Activated CD4-positive, alpha-beta T cell treated with anti-CD3 and anti-CD28 coated beads, Interleukin-2, amount 50 U/mL, for 48 hours (primary cell): Measurements from ENCODE around the gene NANOS3.
A peak's percentile ranks its signal among the peaks of the same experiment; 100 is the strongest.

Experiments
- DNase-seq, 2 experiments: peaks; one replicate each; pipeline ENCODE4 v3.0.0-alpha.2; 2020

Gene NANOS3

DNA sequence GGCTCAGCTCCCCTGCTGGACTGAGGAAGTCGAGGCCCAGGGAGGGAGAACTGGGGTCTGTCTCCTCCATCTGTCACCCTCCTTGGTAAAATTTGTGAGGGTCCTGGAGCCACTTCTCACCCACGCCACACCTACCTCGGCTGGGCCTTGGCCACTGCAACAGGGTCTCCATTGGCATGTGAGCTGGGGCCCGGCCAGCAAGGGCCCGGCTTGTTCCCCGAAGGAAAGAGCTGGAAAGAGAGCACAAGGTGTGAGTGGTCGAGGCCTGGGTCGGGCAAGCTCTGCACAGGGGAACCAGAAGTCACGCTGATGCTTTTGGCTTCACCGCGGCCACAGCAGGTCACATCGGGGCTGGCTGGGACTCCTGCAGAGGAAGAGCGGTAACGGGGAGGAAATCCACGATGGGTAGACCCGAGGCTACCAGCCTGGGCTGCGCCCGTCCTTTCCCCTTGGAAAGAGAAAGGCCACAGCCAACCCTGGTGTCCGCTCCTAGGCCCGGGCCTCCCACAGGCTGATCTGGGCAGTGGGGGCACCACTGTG lies 9.0 kb downstream of the NANOS3 start:
- no peak for DNase-seq

DNA sequence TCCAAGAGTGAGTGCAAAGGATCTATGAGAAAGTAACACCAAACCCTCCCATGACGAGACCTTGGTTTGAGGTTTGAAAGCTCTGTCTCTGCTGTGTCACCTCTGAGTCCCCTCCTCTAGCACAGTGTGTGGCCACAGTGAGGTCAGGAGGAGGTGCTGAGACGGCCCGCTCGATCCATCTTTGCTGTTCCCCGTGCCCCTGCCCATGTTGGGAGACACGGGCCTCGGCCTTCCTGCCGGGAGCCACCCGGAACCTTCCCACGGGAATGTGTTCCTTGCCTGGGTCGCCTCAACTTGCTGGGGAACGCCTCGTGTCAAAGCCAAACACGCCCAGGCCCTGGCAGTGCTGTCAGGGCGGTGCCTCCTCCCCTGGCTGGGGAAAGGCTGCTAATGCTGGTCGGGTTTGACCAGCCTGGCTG lies 10.1 kb downstream of the NANOS3 start:
- DNase-seq: no peak

DNA sequence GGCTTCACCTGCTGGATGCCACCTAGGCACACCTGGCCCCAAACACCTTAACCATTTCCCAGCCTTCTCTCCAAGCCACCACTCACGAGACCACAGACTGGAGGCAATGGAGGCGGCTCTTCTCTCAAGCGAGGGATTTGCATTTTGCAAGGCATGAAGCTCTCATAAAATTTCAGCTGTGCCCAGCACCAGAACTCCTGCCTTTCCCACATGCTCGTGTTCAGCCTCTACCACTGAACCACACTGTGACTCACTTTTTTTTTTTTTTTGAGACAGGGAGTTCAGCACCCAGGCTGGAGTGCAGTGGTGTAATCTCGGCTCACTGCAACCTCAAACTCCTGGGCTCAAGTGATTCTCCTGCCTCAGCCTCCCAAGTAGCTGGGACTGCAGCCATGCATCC lies 10.6 kb downstream of the NANOS3 start:
- DNase-seq: no peak

DNA sequence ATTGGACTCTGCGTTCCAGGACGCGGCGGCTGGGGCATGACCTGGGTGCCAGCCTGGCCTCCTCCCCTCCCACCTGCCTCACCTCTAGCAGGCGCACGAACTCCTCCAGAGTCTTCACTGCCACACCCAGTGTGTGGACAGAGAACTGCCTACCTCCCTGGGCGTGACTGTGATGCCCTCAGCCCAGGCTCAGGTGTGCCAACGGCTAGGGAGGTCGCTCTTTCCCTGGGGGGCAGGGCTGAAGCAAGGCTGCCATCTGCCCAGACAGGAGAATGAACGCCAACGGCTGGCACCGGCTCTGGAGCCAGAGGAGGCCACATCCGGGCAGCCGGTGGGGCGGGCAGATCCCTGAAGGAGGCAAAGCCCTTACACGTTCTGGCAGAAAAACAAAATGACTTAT lies 11.3 kb downstream of the NANOS3 start:
- no peak for DNase-seq

DNA sequence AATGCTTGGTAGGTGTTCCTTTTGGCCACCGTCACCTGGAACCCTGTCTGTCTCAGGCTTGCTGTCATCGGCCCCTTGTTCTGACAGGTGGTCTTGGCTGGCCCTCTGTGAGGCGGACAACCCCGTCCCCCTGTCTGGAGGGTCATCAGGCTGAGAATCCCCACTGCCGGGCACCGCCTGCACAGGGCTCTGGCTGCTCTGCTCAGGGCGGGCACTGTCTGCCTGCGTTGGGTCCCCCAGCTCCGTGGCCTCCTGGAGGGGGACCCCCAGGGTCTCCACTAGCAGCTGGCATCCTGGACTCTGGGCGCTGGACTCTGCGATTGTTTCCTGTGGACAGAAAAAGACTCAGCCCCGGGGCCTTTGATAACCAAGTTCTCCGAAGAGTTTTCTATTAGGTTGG lies 13.2 kb downstream of the NANOS3 start:
- DNase-seq: no peak

DNA sequence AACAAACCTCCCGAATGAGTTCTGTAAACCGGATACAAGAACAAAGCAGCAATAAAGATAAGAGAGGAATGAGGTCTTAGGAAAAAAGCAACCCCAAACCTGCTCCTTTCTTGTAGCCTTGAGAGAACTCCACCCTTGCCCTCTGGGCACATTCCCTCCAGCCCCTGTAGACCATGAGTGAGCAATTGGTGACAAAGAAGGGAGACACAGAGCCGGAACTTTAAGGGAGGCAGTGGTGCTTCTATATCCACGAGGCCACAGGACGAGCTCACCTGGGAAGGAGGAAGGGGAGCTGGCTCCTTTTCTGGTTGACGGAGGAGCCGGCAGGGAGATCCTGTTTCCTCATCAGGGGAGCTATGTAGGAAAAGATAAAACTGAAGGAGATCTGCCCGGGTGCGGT lies 15.9 kb downstream of the NANOS3 start:
- DNase-seq: no peak

DNA sequence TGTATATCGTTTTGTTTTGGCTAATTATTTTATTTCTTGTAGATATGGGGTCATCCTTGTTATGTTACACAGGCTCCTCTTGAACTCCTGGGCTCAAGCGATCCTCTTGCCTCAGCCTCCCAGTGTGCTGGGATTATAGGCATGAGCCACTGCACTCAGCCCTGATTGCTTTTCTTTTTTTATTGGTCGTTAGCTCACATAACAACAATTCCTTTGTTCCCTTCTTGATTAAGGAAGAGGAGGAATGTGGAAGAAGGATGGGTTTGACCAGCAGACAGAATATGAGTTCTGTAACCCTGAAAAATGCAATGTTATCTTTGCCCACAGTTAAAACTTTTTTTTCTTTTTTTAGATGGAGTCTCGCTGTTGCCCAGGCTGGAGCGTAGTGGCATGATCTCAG lies 17.6 kb downstream of the NANOS3 start:
- DNase-seq: no peak

DNA sequence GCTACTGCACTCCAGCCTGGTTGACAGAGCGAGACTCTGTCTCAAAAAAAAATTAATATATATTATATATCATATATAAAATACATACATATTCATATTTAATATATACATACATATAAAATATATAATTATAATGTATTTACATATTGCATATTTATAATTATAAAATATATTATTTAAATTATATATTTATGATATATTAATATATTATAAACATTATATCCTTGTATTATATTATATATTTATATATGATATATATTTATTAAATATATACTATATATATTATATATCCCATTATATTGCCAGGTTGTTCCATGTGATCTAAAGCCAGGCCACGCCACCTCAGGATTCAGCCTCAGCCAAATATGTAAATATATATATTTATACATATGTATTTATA lies 19.3 kb downstream of the NANOS3 start:
- DNase-seq: no peak

DNA sequence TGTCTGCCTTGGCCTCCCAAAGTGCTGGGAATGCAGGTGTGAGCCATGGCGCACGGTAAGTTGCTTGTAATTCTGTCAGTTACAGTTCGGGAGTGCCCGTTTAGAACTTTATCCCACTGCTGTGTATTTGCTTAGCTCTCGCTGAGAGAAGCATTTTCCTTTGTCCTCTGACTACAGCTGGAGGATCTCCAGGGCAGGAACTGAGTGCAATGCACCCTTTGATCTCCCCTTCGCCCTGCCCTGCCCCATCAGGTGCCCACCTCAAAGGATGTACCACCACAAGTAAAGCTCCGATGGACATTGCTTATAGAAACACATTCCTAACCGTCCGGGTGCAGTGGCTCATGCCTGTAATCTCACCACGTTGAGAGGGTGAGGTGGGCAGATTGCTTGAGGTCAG lies 22.5 kb downstream of the NANOS3 start:
- DNase-seq: no peak

DNA sequence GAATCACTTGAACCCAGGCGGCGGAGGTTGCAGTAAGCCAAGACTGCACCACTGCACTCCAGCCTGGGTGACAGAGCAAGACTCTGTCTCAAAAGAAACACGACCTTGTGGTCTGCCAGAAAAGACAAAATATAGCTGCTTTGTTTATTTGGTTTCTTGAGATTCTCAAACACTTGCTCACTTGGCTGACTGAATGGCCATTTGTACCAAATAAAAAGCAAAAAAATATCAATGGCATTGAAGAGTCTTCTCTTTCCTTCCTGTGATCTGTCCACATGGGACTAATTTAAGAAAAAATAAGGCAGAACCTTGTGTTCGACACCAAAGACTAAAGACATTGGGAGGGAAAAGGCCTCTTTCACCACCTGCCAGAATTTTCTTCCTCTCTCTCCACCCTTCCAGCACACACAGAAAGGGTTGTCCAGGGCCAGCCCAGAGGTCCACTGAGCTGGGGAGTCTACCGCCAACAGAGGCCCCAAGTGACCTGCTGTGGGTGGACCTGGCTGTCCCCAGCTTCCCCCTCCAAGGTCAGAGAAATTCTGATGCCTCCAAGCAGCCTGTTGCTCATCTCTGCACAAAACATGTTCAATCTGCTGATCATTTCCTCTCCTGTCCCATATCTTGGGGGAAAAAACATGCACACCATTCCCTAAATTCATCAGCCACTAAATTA lies 23.1 kb downstream of the NANOS3 start:
- no peak for DNase-seq

DNA sequence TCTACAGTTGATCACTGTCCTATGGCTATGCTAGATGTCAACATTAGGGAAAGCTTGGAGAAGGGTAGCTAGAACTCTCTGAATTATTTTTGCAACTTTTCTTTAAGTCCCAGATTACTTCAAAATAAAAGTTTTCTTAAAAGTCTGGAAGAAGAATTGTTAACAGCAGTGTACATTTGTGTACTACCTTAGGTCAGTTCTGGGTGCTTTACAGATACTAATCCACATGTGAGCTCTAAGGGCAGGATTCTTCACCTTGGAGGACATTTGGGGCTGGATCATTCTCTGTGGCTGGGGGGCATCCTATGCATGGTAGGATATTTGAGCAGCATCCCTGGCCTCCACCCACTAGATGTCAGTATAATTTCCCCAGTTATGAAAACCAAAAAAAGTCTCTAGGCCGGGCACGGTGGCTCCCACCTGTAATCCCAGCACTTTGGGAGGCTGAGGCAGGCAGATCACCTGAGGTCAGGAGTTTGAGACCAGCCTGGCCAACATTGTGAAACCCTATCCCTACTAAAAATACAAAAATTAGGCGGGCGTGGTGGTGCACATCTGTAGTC lies 26.1 kb downstream of the NANOS3 start:
- DNase-seq: peak; percentile 32 to 49

DNA sequence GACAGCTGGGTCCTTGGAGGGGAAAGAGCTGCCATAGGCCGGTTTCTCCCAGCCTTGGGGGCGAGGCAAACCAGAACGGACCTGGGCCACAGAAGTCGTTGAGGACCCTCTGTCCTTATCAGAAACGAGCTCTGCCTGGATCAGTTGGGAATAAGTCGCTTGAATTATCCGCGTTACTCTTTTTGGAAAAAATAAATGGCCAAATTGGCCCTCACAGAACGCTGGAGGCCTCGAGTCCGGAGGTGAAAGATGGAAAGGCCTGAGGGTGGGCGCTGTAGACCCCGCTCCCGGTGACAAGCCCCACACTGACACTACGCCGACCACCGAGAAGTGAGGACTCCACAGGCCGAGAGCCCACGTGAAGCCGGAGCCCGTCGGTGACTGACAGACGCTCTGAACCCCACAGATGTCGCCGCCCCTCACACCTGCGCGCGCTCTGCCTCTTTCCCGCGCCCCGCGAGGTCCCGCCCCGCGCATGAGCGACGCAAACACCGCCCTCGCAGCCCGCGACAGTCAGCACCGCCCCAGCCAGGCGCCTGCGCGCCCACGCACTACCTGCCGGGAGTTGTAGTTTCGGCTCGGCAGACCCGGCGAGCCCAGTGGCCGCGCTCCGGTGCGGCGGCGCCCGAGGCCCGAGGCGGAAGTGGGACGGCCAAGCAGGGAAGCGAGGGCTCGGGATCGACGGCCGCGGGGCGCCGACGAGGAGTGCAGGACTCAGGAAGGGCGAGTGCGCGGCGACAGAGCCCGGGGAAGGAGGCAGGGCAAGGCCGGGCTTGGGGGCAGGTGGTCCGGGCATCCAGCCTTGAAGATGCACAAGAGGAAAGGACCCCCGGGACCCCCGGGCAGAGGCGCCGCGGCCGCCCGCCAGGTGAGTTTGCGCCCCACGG lies 28.9 kb downstream of the NANOS3 start, which contains the start of the genes BRME1 and CC2D1A:
Gene BRME1, minus strand, starts transcription at position 484 of the 887 bp plus-strand sequence. CDS start 1,225 bp downstream, outside the sequence.
Gene CC2D1A, plus strand, starts transcription at position 568 of the 887 bp plus-strand sequence. Its CDS starts 241 bp downstream, at position 809.
- peak; percentile 96 to 97 for DNase-seq

DNA sequence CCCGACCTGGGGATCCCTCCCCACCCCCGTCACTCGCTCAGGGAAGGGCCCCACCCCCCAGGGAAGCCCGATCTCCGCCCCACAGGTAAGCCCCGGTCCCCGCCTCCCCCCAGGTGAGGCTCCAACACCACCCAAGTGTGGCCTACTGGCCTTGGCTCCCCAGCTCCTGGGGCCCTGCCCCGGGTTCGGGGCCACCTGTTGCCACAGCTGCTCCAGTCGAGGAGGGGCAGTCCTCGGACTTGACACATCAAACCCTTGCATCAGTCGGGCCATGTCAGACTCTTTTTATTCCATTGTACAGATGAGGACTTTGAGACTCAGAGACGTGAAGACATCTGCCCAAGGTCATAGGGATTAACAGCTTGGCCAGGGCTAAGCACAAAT lies 29.6 kb downstream of the NANOS3 start:
- peak; percentile 21 to 41 for DNase-seq

DNA sequence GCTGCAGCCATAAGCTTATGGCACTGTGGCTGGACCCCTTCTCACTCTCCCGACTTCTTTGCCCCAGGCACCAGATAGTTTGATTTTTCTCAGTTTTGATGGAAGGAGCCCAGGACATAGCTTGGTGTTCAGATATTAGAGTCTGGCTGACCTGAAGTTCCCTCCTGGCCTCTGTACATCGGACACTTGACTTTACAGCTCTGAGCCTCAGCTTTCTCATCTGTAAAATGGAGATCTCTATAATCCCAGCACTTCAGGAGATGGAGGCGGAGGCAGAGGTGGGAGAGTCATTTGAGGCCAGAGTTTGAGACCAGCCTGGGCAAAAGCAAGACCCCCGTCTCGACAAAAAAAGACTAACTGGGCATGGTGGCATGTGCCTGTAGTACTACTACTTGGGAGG lies 30.0 kb downstream of the NANOS3 start:
- DNase-seq: no peak

DNA sequence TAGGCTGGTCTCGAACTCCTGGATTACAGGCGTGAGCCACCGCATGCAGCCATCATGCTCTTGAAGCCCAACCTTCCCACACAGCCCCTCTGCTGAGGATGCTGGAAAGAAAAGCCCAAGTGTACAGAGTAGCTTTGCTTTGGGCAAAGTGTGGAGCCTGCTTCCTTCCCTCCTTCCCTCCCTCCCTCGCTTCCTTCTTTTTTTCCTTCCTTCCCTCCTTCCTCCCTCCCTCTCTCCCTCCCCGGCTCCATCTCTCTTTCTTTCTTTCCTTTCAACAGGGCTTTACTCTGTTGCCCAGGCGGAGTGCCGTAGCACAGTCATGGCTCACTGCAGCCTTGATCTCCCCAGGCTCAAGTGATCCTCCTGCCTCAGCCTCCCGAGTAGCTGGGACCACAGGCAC lies 31.7 kb downstream of the NANOS3 start:
- no peak for DNase-seq

DNA sequence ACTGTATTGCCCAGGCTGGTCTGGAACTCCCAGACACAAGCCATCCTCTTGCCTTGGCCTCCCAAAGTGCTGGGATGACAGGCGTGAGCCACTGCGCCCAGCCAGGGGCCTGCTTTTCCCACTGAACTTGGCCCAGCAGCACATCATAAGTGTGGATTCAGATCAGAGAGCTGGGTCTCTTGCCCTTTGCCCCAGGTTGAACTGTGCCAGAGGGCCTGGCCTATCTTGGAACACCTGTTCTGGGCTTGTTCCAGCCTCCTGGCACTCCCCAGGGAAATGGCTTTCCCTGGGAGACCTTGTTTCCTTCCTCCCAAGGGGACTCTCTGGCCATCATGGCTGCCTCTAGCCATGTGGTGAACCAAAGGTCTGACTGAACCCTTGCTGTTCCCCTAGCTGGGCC lies 32.5 kb downstream of the NANOS3 start:
- DNase-seq: no peak

DNA sequence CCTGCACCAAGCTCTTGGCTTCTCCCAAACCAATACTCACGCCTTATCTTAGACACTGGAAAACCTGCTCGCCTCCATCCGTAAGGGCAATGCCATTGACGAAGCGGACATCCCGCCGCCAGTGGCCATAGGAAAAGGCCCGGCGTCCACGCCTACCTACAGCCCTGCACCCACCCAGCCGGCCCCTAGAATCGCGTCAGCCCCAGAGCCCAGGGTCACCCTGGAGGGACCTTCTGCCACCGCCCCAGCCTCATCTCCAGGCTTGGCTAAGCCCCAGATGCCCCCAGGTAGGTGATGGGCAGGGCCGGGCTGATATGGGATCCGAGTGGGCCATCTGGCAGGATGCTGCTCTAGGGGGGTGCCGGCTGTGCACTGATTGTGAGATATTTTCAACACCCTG lies 36.4 kb downstream of the NANOS3 start:
- DNase-seq: no peak

DNA sequence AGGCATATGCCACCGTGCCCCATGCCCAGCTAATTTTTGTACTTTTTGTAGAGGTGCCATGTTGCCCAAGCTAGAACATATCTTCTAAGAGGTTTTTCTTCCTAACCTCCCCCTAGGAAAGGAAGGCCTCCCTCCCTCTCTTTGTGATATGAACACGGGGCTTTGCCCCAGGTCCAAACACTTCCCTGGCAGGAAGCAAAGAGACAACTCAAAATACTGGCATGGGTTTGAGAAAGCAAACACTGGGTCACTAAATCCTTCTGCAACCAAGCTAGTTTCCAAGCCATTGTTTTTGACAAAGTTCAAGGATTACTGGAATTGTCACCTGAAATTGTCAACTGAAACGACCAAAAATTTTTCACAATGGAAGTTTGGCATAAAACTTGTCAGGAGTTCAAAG lies 37.8 kb downstream of the NANOS3 start:
- no peak for DNase-seq

DNA sequence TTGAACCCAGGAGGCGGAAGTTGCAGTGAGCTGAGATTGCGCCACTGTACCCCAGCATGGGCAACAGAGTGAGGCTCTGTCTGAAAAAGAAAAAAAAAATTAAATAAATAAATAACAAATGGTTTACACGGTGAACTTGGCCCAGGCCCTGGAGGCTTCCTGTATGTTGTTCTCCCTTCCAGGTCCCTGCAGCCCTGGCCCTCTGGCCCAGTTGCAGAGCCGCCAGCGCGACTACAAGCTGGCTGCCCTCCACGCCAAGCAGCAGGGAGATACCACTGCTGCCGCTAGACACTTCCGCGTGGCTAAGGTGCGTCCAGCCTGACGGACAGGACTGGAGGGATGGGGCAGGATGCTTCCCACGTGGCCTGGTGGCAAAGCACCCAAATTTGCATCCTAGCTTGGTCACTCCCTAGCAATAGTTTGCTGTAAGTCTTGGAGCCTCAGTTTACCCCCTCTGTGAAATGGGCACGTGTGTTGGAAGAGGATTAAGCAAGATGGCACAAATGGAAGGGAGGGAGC lies 41.0 kb downstream of the NANOS3 start:
- no peak for DNase-seq

DNA sequence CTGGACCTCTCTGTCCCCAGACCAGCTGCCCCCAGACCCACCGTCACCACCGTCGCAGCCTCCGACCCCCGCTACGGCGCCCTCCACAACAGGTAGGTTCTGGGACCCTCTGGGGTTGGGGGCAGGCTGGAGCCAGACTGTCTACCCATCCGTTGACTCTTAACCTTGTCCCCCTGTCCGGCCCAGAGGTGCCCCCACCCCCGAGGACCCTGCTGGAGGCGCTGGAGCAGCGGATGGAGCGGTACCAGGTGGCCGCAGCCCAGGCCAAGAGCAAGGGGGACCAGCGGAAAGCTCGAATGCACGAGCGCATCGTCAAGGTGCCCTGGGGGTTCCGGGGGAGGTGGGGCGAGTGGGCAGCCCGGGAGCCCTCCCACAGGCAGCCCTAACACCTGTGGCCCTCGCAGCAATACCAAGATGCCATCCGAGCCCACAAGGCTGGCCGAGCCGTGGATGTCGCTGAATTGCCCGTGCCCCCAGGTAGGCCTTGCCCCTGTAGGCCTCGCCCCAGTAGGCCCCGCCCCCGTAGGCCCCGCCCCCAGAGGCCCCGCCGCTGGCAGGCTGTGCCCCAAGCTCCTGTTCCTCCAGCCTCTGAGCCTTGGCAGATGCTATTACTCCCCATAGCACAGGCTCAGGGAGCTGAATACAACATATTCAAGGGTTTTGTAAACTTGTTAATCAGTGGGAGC lies 41.9 kb downstream of the NANOS3 start:
- peak in 1 of 2 experiments; percentile 13 for DNase-seq

DNA sequence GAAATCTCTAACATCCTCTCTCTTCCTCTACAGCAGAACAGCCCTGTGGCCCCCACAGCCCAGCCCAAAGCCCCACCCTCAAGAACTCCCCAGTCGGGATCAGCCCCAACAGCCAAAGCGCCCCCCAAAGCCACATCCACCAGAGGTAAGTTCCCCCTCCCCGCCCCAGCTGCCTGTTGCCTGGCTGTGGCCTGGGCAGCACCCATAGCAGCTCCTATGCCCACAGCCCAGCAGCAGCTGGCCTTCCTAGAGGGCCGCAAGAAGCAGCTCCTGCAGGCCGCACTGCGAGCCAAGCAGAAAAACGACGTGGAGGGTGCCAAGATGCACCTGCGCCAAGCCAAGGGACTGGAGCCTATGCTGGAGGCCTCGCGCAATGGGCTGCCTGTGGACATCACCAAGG lies 43.6 kb downstream of the NANOS3 start:
- DNase-seq: no peak

DNA sequence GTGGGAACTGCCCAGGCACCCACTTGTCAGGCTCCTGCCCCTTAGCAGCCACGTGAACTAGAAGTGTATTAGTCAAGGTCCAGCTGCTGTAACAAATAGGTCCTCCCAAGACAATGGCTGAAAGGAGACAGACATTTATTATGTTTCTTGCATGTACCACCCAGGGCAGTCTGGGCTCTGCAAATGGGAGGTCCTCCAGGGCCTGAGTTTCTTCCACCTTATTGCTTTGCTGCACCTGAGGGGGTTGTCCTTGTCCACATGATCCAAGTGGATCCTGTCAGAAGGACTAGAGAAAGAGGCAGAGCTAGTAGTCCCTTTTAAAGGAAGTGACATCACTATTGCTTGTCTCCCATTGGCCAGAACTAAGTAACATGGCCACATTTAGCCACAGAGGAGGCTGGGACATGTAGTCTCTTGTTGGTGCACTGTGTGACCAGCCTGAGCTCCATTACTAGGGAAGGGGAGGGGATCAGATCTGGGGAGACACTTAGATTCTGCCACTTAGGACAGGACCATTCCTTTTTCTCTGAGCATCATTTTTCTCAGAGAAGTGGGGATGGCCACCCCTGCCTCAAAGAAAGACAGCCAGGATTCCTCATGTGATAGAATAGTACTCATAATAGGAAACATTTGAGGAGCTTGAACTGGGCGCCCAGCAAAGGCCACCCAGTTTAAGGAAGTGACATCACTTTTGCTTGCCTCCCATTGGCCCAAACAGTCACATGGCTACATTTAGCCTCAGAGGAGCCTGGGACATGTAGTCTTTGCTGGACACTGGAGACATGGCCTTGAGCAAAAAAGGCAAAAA lies 44.2 kb downstream of the NANOS3 start:
- peak; percentile 15 to 33 for DNase-seq
